ENCODE measurements around the gene OSBP2.

- TF ChIP-seq, protein P1, sequence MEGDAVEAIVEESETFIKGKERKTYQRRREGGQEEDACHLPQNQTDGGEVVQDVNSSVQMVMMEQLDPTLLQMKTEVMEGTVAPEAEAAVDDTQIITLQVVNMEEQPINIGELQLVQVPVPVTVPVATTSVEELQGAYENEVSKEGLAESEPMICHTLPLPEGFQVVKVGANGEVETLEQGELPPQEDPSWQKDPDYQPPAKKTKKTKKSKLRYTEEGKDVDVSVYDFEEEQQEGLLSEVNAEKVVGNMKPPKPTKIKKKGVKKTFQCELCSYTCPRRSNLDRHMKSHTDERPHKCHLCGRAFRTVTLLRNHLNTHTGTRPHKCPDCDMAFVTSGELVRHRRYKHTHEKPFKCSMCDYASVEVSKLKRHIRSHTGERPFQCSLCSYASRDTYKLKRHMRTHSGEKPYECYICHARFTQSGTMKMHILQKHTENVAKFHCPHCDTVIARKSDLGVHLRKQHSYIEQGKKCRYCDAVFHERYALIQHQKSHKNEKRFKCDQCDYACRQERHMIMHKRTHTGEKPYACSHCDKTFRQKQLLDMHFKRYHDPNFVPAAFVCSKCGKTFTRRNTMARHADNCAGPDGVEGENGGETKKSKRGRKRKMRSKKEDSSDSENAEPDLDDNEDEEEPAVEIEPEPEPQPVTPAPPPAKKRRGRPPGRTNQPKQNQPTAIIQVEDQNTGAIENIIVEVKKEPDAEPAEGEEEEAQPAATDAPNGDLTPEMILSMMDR (conservative IDR thresholded peaks at IDR 0.05): no peak
- no peak for TF ChIP-seq EZH2 (IDR thresholded peaks at IDR 0.05; ENCODE audit: low read depth)
Observed at GRCh38 chr22:30824096-30824495, 129.4 kb downstream of the OSBP2 start.

Data from PC-9 (cell line).